Erythroblast (primary cell): Measurements from ENCODE around the gene MED13L.
"Not testable (repeated sequence)": the region's sequence is repeated elsewhere in the genome, so short reads cannot be mapped to it uniquely, and the experiment has no call there.

Experiments
- DNase-seq, 2 experiments: peaks; one replicate each; lab custom pipeline; 2025; lab: John Stamatoyannopoulos, UW
- GATA1 ChIP-seq: IDR thresholded peaks from 2 replicates; pipeline ENCODE4 v1.6.1; 2011; ENCODE audit warnings: low read depth, mild to moderate bottlenecking, control low read depth, low read length, moderate library complexity
- POLR2A ChIP-seq: IDR thresholded peaks from 2 replicates; pipeline ENCODE4 v1.6.1; 2011; ENCODE audit warnings: mild to moderate bottlenecking, low read length

MED13L gene

DNA sequence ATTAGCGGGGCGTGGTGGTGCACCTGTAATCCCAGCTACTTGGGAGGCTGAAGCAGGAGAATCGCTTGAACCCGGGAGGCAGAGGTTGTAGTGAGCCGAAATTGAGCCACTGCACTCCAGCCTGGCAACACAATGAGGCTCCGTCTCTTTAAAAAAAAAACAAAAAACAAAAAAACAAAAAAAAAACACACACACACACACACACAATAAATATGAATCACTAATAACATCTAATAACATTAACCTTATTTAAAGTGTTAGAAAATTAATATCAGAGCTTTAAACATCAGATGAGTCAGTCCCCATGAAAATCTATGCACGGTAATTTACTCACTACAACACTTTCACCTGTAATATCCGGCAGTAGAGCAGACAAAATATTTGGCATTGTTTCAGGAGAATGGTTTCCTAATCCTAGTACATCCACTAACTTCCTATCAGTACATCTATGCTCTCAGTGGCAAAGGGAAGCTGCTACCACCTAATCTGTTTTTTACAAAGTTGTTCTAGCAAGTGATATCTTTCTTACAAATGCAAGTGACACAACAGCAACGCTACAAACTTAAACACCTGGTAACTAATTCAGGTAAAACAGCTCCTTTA, 36.2 kb downstream of the MED13L start:
- TF ChIP-seq POLR2A = no peak
- TF ChIP-seq GATA1 = no peak
- no peak for DNase-seq

GRCh38 chr12:116238570-116239119, 38.8 kb downstream of the MED13L start:
- DNase-seq = not testable (repeated sequence)

DNA sequence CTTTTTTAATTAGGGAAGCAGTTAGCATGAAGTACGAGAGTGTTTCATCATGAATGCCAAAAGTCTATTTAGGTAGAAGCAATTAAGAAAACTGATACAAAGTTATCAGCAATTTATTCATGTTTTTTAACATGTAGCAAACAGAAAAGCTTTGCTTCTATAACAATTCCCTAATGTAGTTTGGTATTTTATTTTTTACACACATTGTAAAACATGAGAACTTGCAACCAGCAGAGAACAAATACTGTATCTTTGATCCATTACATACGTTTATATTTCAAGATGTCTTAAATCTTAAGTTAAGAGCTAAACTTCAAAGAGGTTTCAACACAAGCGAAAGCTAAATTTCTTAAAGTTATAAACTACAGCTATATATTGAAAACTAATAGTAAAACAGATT, 39.3 kb downstream of the MED13L start:
- no peak for DNase-seq
- TF ChIP-seq GATA1 (no peak), POLR2A (no peak)

- TF ChIP-seq POLR2A = no peak
- no peak for TF ChIP-seq GATA1
- peak; percentile 24 to 31 for DNase-seq
These were observed 40.5 kb downstream of the MED13L start for GRCh38 chr12:116236976-116237375.

GRCh38 chr12:116236148-116236731, 41.3 kb downstream of the MED13L start:
- peak; percentile 80 to 83 for DNase-seq
- TF ChIP-seq POLR2A = no peak

DNA sequence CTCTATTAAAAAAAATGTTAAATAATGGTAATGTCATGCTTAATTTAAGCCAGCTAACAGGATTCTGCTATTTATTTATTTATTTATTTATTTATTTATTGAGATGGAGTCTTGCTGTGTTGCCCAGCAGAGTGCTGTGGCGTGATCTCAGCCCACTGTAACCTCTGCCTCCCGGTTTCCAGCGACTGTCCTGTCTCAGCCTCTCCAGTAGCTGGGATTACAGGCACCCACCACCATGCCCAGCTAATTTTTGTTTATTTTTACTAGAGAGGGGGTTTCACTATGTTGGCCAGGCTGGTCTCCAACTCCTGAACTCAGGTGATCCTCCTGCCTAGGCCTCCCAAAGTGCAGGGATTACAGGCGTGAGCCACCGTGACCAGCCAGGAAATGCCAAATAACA, 43.3 kb downstream of the MED13L start:
- DNase-seq = not testable (repeated sequence)

DNA sequence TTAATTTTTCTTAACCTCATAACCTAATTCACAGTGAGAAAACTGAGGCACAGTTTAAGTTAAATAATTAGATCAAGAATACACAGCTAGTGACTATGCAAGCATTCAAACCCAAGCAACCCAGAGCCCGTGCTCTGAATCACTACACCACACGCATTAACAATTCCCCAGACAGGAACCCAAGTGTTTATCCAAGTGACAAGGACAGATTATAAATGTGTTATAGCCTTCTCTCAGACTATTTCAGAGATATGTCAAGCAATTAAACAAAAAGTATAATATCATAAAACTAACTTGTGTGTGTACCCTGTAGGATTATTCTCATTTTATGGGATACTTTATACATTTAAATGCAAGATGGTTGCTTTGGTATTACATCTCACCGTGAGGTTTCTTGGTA, 43.8 kb downstream of the MED13L start:
- TF ChIP-seq POLR2A (no peak), GATA1 (no peak)
- DNase-seq = no peak

GRCh38 chr12:116227811-116228210, 49.7 kb downstream of the MED13L start:
- TF ChIP-seq GATA1 = no peak
- TF ChIP-seq POLR2A = no peak
- DNase-seq = no peak

GRCh38 chr12:116226026-116226425, 51.5 kb downstream of the MED13L start:
- no peak for TF ChIP-seq GATA1
- DNase-seq = no peak

- TF ChIP-seq GATA1 (no peak), POLR2A (no peak)
- DNase-seq = peak; percentile 68 to 86
These were observed 55.1 kb downstream of the MED13L start for GRCh38 chr12:116222358-116222757.

DNA sequence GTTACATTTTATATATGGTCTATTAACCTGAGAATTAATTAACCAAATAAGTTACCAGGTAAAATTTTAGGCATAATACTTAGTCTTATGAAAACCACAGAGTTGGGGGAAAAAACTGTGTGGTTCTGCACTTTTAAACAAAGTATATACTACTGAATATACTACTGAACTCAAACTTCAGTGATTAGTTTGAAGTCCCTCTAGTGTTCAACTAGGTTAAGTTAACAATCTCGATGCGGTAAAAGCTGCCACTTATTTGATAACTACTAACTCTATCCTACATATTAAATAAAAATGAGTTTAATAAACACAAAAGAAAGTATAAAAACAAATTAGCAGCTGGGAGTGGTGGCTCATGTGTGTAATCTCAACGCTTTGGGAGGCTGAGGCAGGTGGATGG, 56.7 kb downstream of the MED13L start:
- DNase-seq = no peak
- TF ChIP-seq POLR2A (no peak), GATA1 (no peak)

- TF ChIP-seq POLR2A (no peak), GATA1 (no peak)
- DNase-seq = peak; percentile 54 to 72
These were observed 60.3 kb downstream of the MED13L start for GRCh38 chr12:116217045-116217735.

- TF ChIP-seq POLR2A = no peak
- no peak for TF ChIP-seq GATA1
These were observed 61.3 kb downstream of the MED13L start for GRCh38 chr12:116216022-116216756.

DNA sequence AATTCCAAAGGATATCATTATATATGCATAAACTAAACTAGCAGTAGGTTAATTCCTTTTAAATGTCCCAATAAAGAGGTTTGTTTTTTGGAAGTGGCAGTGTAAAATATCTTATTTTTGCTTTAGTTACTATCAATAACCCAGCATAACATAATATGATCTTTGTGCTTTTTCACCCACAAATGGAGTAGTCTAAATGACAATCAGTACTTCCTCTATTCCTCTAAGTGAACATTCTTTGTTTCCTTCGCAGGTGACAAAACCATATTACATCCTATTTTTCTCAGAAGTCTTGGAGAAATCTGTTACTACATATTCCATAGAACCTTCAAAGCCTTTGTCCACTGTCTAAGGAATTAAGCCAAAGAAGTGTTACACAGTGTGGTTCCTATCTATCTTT, 62.5 kb downstream of the MED13L start:
- DNase-seq = no peak
- TF ChIP-seq POLR2A = no peak

More at GRCh38 chr12:116216022-116216756, 61.3 kb downstream of the MED13L start:
- no peak for DNase-seq
